BE2C (cell line): ENCODE data around the gene PHF14. TPM values are rescaled to one million over a fixed set of nuclear protein-coding genes. Genes with fewer than 3 reads are reported as not detected.
"Not testable (repeated sequence)": the region's sequence is repeated elsewhere in the genome, so short reads cannot be mapped to it uniquely, and the experiment has no call there.

Experiments
- DNase-seq: peaks from one replicate; pipeline ENCODE4 v3.0.0-alpha.2; 2020
- H3K27me3 ChIP-seq: fragments of 250-450 bp; sonication (Bioruptor Pico); 2 replicates; pipeline ENCODE4 v1.5.1; 2020; ENCODE audit warnings: mild to moderate bottlenecking
- H3K36me3 ChIP-seq: fragments of 250-450 bp; sonication (Bioruptor Pico); 2 replicates; pipeline ENCODE4 v1.5.1; 2020; ENCODE audit warnings: mild to moderate bottlenecking
- H3K4me1 ChIP-seq: fragments of 250-450 bp; sonication (Bioruptor Pico); 2 replicates; pipeline ENCODE4 v1.5.1; 2020
- H3K4me3 ChIP-seq: 2 replicates; pipeline ENCODE4 v1.5.1; 2011; ENCODE audit warnings: low read depth, low read length
- H3K9me3 ChIP-seq: fragments of 250-450 bp; sonication (Bioruptor Pico); 2 replicates; pipeline ENCODE4 v1.5.1; 2020
- polyA plus RNA-seq: library from polyadenylated mRNA; unstranded; fragments of >200 nt; gene quantifications from one replicate; pipeline ENCODE4 v1.2.1, GENCODE V29; 2012; ENCODE audit warnings: low read depth, missing spikeins; ENCODE audit not compliant: insufficient read length, insufficient read depth
- TF ChIP-seq, protein P1 (sequence below): IDR thresholded peaks from 2 replicates; pipeline ENCODE4 v1.5.1; 2012; ENCODE audit warnings: mild to moderate bottlenecking, low read depth, low read length

PHF14 gene, protein sequence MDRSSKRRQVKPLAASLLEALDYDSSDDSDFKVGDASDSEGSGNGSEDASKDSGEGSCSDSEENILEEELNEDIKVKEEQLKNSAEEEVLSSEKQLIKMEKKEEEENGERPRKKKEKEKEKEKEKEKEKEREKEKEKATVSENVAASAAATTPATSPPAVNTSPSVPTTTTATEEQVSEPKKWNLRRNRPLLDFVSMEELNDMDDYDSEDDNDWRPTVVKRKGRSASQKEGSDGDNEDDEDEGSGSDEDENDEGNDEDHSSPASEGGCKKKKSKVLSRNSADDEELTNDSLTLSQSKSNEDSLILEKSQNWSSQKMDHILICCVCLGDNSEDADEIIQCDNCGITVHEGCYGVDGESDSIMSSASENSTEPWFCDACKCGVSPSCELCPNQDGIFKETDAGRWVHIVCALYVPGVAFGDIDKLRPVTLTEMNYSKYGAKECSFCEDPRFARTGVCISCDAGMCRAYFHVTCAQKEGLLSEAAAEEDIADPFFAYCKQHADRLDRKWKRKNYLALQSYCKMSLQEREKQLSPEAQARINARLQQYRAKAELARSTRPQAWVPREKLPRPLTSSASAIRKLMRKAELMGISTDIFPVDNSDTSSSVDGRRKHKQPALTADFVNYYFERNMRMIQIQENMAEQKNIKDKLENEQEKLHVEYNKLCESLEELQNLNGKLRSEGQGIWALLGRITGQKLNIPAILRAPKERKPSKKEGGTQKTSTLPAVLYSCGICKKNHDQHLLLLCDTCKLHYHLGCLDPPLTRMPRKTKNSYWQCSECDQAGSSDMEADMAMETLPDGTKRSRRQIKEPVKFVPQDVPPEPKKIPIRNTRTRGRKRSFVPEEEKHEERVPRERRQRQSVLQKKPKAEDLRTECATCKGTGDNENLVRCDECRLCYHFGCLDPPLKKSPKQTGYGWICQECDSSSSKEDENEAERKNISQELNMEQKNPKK
- polyA plus RNA-seq = 38.4 TPM

DNA sequence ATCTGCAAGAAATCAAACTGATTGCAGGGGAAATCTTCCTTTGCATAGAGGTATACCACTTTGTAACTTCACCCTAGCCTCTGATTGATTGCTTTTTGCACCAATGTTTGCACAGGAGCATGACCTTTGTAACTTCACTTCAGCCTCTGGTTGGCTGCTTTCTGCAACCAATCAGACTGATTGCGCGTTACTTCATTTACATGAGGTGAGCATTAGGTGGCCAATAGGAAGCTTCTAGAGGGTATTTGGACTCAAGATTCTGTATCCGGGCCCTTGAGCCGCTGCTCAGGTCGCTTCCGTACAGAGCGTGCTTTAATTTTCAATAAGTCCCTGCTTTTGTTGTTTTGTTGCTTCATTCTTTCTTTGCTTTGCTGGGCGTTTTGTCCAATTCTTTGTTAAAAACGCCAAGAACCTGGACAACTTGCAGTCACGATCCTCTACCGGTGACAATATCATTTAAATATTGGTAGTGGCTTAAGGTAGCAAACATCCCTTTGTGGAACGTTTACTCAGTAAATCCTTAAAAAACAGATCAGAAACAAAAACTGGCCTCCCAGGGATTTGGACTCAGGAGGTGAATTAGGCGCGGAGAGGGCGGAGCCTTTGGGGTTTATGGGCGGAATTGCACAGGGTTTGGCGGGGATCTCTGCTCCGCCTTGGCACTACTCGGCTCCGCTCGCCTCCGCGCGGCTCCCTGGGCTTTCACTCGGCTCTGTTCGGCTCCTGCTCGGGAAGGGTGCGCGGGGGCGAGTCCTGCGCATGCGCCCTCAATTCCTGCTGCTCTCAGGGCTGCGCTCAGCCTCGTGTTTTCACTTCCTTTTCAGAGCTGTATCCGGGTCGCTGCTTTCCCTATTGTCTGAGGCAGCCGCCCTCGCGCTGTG is at the start of gene PHF14:
Gene PHF14 (plus strand): TSS at position 812 of the 881 bp plus-strand sequence. CDS start 452 bp downstream, outside the sequence.
- Histone ChIP-seq H3K9me3 (no peaks in the 10 kb centered on the region), H3K36me3 (peaks cover 20% of the 10 kb centered on the region), H3K27me3 (no peaks in the 10 kb centered on the region), H3K4me3 (peak within 1 kb of the TSS; percentile 91), H3K4me1 (peaks cover 4% of the 10 kb centered on the region; the same call in 1 of the 2 replicates)
- TF ChIP-seq, protein P1, sequence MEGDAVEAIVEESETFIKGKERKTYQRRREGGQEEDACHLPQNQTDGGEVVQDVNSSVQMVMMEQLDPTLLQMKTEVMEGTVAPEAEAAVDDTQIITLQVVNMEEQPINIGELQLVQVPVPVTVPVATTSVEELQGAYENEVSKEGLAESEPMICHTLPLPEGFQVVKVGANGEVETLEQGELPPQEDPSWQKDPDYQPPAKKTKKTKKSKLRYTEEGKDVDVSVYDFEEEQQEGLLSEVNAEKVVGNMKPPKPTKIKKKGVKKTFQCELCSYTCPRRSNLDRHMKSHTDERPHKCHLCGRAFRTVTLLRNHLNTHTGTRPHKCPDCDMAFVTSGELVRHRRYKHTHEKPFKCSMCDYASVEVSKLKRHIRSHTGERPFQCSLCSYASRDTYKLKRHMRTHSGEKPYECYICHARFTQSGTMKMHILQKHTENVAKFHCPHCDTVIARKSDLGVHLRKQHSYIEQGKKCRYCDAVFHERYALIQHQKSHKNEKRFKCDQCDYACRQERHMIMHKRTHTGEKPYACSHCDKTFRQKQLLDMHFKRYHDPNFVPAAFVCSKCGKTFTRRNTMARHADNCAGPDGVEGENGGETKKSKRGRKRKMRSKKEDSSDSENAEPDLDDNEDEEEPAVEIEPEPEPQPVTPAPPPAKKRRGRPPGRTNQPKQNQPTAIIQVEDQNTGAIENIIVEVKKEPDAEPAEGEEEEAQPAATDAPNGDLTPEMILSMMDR = no peak
- peak; percentile 98 for DNase-seq

DNA sequence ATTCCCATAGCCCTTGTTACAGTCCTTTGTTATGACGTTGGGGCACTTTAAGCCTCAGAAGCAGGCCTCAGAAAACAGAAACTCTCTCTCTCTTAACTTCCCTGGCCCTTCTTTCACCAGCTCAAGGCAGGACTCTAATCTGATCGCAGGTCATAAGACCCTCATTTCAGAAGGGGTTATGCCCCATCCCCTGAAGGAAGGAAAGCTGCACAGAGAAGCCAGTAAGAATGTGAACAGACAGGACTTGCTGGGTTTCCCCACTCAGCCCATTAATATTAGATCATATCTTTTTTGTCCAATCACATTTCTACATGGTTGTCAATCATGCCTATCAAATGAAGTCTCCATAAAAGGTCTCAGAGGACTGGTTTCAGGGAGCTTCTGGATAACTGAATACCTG is 49.3 kb upstream of the PHF14 start:
- TF ChIP-seq, protein P1 = no peak
- DNase-seq = no peak
- Histone ChIP-seq H3K27me3 (no peaks in the 10 kb centered on the region), H3K4me1 (peaks cover 3% of the 10 kb centered on the region; the same call in 1 of the 2 replicates), H3K4me3 (no peak overlapping the region), H3K9me3 (no peaks in the 10 kb centered on the region), H3K36me3 (no peaks in the 10 kb centered on the region)

DNA sequence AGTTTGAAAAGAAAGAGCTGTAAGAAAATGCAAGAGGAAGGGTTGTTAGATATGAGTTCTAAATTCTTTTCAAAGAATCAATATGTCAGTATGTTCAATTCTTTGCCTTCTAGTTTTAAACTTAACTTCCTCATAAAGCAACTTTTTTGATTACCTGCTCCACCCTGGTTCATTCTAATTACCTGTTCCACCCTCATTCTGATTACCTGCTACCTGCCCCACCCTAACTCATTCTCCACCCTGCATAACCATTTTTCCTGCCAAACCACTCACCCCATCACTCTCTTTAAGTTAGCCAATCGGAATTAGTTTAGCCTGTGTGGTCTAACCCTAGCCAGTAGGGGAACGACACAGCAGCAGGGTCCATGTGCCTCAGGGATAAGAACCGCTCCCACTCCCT is 45.5 kb upstream of the PHF14 start:
- not testable (repeated sequence) for H3K4me3 ChIP-seq, DNase-seq, H3K27me3 ChIP-seq, H3K9me3 ChIP-seq, H3K4me1 ChIP-seq
- H3K36me3 ChIP-seq = peaks cover 24% of the 10 kb centered on the region

DNA sequence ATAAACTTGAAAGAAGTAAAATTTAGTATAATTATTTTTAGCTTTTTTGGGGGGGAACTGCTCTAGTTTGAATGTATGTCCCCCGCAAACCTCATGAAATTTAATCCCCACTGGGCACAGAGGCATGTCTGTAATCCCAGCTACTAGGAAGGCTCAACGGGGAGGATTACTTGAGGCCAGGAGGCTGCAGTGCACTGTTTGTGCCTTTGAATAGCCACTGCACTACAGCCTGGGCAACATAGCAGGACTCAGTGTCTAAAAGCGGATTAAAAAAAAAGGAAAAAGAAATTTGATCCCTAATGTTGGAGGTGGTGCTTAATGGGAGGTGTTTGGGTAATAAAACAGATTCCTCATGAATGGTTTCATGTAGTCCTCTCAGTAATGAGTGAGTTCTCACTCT is 43.1 kb upstream of the PHF14 start:
- no peak overlapping the region for H3K4me3 ChIP-seq
- TF ChIP-seq, protein P1 = no peak
- no peaks in the 10 kb centered on the region for H3K4me1 ChIP-seq
- peaks cover 36% of the 10 kb centered on the region for H3K36me3 ChIP-seq
- H3K9me3 ChIP-seq = no peaks in the 10 kb centered on the region
- no peak for DNase-seq
- H3K27me3 ChIP-seq = no peaks in the 10 kb centered on the region

DNA sequence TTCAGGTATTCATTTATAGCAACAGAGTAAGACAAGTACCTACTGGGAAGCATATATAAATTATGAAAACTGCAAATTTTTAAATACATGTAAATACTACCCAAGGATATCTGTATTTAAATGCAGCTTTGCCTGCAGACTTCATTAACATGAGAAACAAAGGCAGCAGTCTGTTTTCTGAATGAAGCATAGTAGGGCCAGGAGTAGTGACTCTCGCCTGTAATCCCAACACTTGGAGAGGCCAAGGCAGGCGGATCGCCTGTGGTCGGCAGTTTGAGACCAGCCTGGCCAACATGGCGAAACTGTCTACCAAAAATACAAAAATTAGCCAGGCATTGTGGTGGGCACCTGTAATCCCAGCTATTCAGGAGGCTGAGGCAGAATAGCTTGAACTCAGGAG is 42.5 kb upstream of the PHF14 start:
- Histone ChIP-seq H3K9me3 (no peaks in the 10 kb centered on the region), H3K36me3 (peaks cover 42% of the 10 kb centered on the region), H3K4me3 (no peak overlapping the region), H3K4me1 (no peaks in the 10 kb centered on the region), H3K27me3 (no peaks in the 10 kb centered on the region)
- TF ChIP-seq, protein P1 = no peak
- no peak for DNase-seq

DNA sequence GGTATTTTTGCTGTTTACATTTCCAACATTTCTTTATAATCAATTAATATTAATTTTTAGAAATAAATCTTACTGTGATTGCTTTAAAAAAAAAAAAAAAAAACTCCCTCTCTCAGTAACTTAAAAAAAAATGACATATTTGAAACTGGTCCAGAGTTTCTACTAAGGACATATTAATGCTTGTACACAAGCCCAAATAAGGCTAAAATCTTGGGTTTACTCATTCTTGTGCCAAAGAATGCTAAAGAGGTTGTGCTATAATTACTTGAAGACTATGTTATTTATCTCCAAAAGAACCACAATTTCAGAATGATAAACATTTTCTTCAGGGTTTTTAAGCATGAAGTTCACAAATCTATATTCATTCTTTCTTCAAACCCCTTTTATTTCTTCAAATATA is 39.4 kb upstream of the PHF14 start:
- Histone ChIP-seq H3K27me3 (no peaks in the 10 kb centered on the region), H3K36me3 (peaks cover 60% of the 10 kb centered on the region), H3K4me3 (no peak overlapping the region), H3K4me1 (no peaks in the 10 kb centered on the region), H3K9me3 (no peaks in the 10 kb centered on the region)
- TF ChIP-seq, protein P1 = no peak
- DNase-seq = no peak
